RWPE2 (cell line): ENCODE measurements around the gene EYA4.

Experiments used
- ATAC-seq: fragments of 200-7000 bp; cut with Tn5 transposase; 3 replicates; pipeline ENCODE4 v1.9.1; 2021; ENCODE audit warnings: low read depth
- DNase-seq: peaks from one replicate; pipeline ENCODE4 v3.0.0-alpha.2; 2020; ENCODE audit warnings: low spot score
- H3K27ac ChIP-seq: fragments of 450-650 bp; 2 replicates; pipeline ENCODE4 v1.5.1; 2017; ENCODE audit warnings: mild to moderate bottlenecking; ENCODE audit not compliant: poor library complexity, severe bottlenecking
- H3K27me3 ChIP-seq: fragments of 250-450 bp; sonication (Bioruptor Pico); 2 replicates; pipeline ENCODE4 v1.5.1; 2021; ENCODE audit warnings: mild to moderate bottlenecking, moderate library complexity; ENCODE audit not compliant: insufficient read depth, poor library complexity, severe bottlenecking
- H3K36me3 ChIP-seq: fragments of 250-450 bp; sonication (Bioruptor Pico); 2 replicates; pipeline ENCODE4 v1.5.1; 2020; ENCODE audit warnings: low read depth, mild to moderate bottlenecking, moderate library complexity
- H3K4me1 ChIP-seq: fragments of 250-450 bp; sonication (Bioruptor Pico); 2 replicates; pipeline ENCODE4 v1.5.1; 2021; ENCODE audit warnings: mild to moderate bottlenecking, moderate library complexity; ENCODE audit not compliant: insufficient read depth, poor library complexity, severe bottlenecking
- H3K4me3 ChIP-seq: fragments of 250-450 bp; sonication (Bioruptor Pico); 2 replicates; pipeline ENCODE4 v1.5.1; 2021; ENCODE audit warnings: mild to moderate bottlenecking, moderate library complexity; ENCODE audit not compliant: severe bottlenecking
- H3K9me3 ChIP-seq: fragments of 250-450 bp; sonication (Bioruptor Pico); 2 replicates; pipeline ENCODE4 v1.5.1; 2021; ENCODE audit warnings: mild to moderate bottlenecking, moderate library complexity; ENCODE audit not compliant: severe bottlenecking
- TF ChIP-seq, protein P1 (sequence below): fragments of 450-650 bp; IDR thresholded peaks from one replicate; pipeline ENCODE4 v1.5.1; 2017; ENCODE audit warnings: mild to moderate bottlenecking, moderate library complexity; ENCODE audit not compliant: poor library complexity, severe bottlenecking

The EYA4 gene

DNA sequence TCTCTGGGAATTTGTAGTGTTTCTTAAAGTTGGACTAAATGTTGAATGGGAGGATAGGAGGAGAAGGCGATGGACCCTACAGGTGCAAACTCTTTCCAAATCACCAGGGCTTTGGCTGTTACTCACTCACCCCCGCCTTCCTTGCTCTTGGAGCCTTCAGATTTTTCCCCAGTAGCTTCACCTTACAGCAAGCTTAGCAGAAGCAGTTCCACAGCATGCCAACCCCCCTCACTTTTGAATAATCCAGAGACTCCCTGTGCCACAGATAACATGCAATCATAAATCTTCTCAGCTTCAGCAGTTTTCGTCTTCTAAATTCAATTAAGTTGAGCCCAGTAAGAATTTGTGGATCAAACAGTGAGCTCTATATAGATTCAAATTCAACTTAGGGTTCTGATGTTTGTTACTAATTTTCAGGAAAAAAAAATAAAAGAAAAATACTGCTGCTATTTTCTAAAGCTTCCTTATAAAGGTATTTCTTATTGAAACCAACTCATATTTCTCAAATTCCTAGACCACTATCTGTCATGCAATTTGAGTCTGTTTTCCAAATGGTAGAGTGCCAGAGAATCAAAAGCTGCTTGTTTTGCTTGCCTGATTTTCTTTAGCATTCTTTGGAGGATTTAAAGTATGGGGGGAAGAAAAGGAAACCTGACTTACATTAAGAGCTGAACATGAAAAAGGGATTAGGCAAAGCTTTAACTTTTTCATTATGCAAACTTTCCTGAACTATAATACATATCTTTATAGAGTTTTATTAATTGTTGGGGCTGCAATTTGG lies 166.4 kb downstream of the EYA4 start:
- Histone ChIP-seq H3K4me1 (no peaks in the 10 kb centered on the region), H3K4me3 (no peak overlapping the region), H3K27ac (no peak overlapping the region), H3K27me3 (peaks cover 2% of the 10 kb centered on the region), H3K36me3 (no peaks in the 10 kb centered on the region), H3K9me3 (no peaks in the 10 kb centered on the region)
- TF ChIP-seq, protein P1, sequence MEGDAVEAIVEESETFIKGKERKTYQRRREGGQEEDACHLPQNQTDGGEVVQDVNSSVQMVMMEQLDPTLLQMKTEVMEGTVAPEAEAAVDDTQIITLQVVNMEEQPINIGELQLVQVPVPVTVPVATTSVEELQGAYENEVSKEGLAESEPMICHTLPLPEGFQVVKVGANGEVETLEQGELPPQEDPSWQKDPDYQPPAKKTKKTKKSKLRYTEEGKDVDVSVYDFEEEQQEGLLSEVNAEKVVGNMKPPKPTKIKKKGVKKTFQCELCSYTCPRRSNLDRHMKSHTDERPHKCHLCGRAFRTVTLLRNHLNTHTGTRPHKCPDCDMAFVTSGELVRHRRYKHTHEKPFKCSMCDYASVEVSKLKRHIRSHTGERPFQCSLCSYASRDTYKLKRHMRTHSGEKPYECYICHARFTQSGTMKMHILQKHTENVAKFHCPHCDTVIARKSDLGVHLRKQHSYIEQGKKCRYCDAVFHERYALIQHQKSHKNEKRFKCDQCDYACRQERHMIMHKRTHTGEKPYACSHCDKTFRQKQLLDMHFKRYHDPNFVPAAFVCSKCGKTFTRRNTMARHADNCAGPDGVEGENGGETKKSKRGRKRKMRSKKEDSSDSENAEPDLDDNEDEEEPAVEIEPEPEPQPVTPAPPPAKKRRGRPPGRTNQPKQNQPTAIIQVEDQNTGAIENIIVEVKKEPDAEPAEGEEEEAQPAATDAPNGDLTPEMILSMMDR: no peak
- DNase-seq: no peak
- ATAC-seq: no peak

GRCh38 chr6:133408132-133408531 lies 167.0 kb downstream of the EYA4 start:
- no peak overlapping the region for H3K27ac ChIP-seq

DNA sequence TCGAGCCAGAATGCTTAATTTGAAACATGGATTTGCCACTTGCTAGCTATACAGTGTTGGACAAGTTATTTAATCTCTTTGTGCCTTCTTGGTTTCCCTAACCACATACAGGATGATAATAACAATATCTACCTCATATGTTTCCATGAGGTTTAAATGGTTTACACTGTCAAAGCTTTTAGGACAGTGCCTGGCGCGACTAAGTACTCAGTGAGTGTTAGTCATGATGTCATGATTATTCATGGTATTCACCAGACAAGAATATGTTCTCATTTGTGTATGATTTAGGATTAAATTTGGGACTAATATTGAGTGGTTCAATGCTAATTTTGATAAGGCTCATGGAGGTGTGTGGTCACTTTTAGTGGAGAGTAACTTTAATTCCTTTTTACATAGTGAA lies 167.4 kb downstream of the EYA4 start:
- H3K36me3 ChIP-seq: no peaks in the 10 kb centered on the region
- no peak overlapping the region for H3K4me3 ChIP-seq
- H3K4me1 ChIP-seq: no peaks in the 10 kb centered on the region
- DNase-seq (no peak), ATAC-seq (no peak)
- H3K27me3 ChIP-seq: peaks cover 2% of the 10 kb centered on the region
- no peaks in the 10 kb centered on the region for H3K9me3 ChIP-seq
- H3K27ac ChIP-seq: no peak overlapping the region
- TF ChIP-seq, protein P1: no peak

More at GRCh38 chr6:133408132-133408531, 167.0 kb downstream of the EYA4 start:
- H3K4me3 ChIP-seq: no peak overlapping the region
- H3K4me1 ChIP-seq: no peaks in the 10 kb centered on the region
- TF ChIP-seq, protein P1: no peak
- DNase-seq (no peak), ATAC-seq (no peak)
- H3K9me3 ChIP-seq: no peaks in the 10 kb centered on the region
- peaks cover 2% of the 10 kb centered on the region for H3K27me3 ChIP-seq
- no peaks in the 10 kb centered on the region for H3K36me3 ChIP-seq

DNA sequence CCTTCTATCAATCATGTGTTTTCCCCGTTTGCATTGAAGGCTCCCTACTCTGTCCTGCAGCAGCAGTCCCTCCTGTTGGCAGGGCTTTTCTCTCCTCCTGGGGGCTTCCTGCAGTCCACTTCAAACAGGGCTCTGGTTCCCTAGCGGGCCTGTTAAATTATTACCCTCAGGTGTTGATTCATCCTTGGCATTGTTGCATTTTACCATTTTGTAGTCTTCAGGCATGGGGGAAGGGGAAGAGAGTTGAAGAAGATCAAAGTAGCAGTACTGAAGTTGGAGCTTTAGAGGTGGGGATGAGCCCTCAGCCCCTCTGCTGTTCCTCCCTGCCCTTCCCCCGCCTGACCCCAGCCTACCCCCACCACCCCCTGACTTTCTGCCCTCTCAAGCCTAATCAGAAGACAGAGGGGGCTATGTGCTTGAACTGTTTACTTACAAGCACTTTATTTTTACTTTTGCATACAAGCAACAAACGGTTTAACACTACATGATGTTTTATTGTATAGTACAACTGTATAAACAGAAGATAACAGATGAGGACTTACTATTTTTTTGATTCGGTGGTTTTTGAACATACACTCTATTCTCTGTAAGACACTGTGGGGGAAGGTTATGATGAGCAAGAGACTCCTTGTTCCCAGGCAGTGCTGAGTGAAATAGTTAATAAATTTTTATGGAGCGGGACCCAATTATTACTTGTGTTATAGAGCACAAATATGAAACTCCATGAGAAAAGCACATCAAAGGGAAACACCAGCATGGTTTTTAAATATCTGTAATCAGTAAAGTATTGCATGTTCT lies 169.7 kb downstream of the EYA4 start:
- TF ChIP-seq, protein P1: no peak
- no peaks in the 10 kb centered on the region for H3K9me3 ChIP-seq
- H3K36me3 ChIP-seq: no peaks in the 10 kb centered on the region
- DNase-seq (no peak), ATAC-seq (no peak)
- no peak overlapping the region for H3K4me3 ChIP-seq
- H3K27me3 ChIP-seq: peaks cover 2% of the 10 kb centered on the region
- H3K4me1 ChIP-seq: no peaks in the 10 kb centered on the region
- H3K27ac ChIP-seq: no peak overlapping the region
